Measurements from ENCODE around the gene TMEM63B. TPM values are rescaled to one million over a fixed set of nuclear protein-coding genes. Genes with fewer than 3 reads are reported as not detected.

Gene TMEM63B
- total and polyA plus RNA-seq, 9 of the 15 experiments (the other 6 are each of a cell fraction or from before 2014, with no cell fraction given), result 0.14 to 39.4 (median 14.4) TPM

DNA sequence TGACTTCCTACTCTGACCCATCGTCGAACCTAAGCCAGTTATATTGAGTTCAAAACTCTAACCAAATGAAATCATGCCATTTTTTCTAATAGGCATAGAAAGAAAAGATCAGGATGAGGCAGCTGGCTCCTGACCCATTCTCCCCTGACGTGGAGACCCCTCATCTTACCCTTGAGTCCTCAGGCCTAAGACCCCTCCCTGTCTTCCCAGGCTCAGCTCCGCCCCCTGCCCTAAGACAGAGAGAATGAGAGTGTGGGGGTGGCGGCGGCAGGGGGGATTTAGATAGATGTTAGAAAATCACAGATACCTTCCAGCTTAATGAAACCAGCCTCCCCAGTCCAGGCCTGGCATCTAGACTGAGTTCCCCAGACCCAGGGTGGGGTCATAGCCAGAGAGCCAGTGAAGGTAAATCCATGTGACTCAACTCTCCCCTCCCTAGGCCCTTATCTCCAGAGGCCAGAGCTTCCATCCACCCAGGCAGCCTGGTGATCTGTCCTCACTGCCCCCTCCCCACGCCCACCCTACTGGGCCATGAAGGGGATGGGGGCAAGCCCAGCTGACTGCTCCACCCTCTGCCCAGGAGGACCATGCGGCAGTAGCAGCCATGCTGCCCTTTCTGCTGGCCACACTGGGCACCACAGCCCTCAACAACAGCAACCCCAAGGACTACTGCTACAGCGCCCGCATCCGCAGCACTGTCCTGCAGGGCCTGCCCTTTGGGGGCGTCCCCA lies 6.8 kb downstream of the TMEM63B start (continued):
- no peak for TF ChIP-seq SRSF1 (IDR thresholded peaks at IDR 0.05; ENCODE audit: low read depth, low read length)
- TF ChIP-seq ZNF274 (IDR thresholded peaks at IDR 0.05; ENCODE audit: borderline replicate concordance, low read depth, low read length), result no peak
- TF ChIP-seq HDAC8 (tag; IDR thresholded peaks at IDR 0.05), result no peak
- TF ChIP-seq, protein P1, sequence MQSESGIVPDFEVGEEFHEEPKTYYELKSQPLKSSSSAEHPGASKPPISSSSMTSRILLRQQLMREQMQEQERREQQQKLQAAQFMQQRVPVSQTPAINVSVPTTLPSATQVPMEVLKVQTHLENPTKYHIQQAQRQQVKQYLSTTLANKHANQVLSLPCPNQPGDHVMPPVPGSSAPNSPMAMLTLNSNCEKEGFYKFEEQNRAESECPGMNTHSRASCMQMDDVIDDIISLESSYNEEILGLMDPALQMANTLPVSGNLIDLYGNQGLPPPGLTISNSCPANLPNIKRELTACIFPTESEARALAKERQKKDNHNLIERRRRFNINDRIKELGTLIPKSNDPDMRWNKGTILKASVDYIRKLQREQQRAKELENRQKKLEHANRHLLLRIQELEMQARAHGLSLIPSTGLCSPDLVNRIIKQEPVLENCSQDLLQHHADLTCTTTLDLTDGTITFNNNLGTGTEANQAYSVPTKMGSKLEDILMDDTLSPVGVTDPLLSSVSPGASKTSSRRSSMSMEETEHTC (IDR thresholded peaks at IDR 0.05), result peak; percentile 80; the same call in 1 of the 2 replicates
- TF ChIP-seq ARNT (IDR thresholded peaks at IDR 0.05), result no peak; a peak in 1 of 4 replicates
- TF ChIP-seq POLR2G (IDR thresholded peaks at IDR 0.05; ENCODE audit: low read depth, low read length), result 0 out of 2 replicates have a peak, but pooled peaks have one; percentile 46
- no peak for TF ChIP-seq HOMEZ (CRISPR knock-in tag; IDR thresholded peaks at IDR 0.05)
- no peak for TF ChIP-seq ZNF785 (CRISPR knock-in tag; IDR thresholded peaks at IDR 0.05)
- TF ChIP-seq ZNF766 (CRISPR knock-in tag; conservative IDR thresholded peaks at IDR 0.05), result no peak; the same call in 1 of the 2 replicates
- 0 out of 2 replicates have a peak, but pooled peaks have one; percentile 42 for TF ChIP-seq TARDBP (IDR thresholded peaks at IDR 0.05)
- TF ChIP-seq CBFB (CRISPR knock-in tag; IDR thresholded peaks at IDR 0.05), result no peak
- TF ChIP-seq ZNF444 (CRISPR knock-in tag; IDR thresholded peaks at IDR 0.05), result no peak
- TF ChIP-seq CBX1 (IDR thresholded peaks at IDR 0.05; ENCODE audit: low read depth), result no peak
- TF ChIP-seq ZNF79 (CRISPR knock-in tag; IDR thresholded peaks at IDR 0.05; ENCODE audit: low read depth), result no peak
- TF ChIP-seq GTF2B (IDR thresholded peaks at IDR 0.05; ENCODE audit: extremely low read depth, insufficient read length), result no peak
- no peak for TF ChIP-seq TFAM (CRISPR knock-in tag; conservative IDR thresholded peaks at IDR 0.05)
- TF ChIP-seq FIP1L1 (IDR thresholded peaks at IDR 0.05; ENCODE audit: low read depth, low read length, poor library complexity, severe bottlenecking), result no peak
- TF ChIP-seq SAP30 (IDR thresholded peaks at IDR 0.05; ENCODE audit: borderline replicate concordance, insufficient read depth, low read depth, low read length, poor library complexity, severe bottlenecking), result no peak
- TF ChIP-seq LARP7 (IDR thresholded peaks at IDR 0.05), result no peak
- no peak for TF ChIP-seq ZNF57 (CRISPR knock-in tag; IDR thresholded peaks at IDR 0.05)
- TF ChIP-seq CCAR2 (IDR thresholded peaks at IDR 0.05; ENCODE audit: low read depth, low read length), result no peak
- peak; percentile 26; the same call in 1 of the 2 replicates for TF ChIP-seq HMBOX1 (IDR thresholded peaks at IDR 0.05)
- TF ChIP-seq RBM39 (optimal IDR thresholded peaks at IDR 0.05; ENCODE audit: low read depth, low read length), result no peak
- no peak for TF ChIP-seq KAT2B (IDR thresholded peaks at IDR 0.05; ENCODE audit: low read depth, low read length)
- TF ChIP-seq ZNF507 (tag; conservative IDR thresholded peaks at IDR 0.05), result no peak
- TF ChIP-seq ZBED1 (IDR thresholded peaks at IDR 0.05), result no peak
